ENCODE data around the gene CCDC74B.
"Not testable (repeated sequence)": the region's sequence is repeated elsewhere in the genome, so short reads cannot be mapped to it uniquely, and the experiment has no call there.

- TF ChIP-seq CTCF (IDR thresholded peaks at IDR 0.05; ENCODE audit: low read depth, low read length, missing input control); MAX (IDR thresholded peaks at IDR 0.05): not testable (repeated sequence)
Observed at GRCh38 chr2:130193824-130194223, 48.9 kb upstream of the CCDC74B start.
